PFSK-1 (cell line): ENCODE results near the gene ABLIM2.

Source experiments
- FOXP2 ChIP-seq: optimal IDR thresholded peaks from 2 replicates; pipeline ENCODE3; 2011; ENCODE audit warnings: borderline replicate concordance, control low read depth, inconsistent platforms; ENCODE audit not compliant: insufficient read depth; ENCODE audit errors: extremely low read length, extremely low read depth
- POLR2AphosphoS5 ChIP-seq: IDR thresholded peaks from 2 replicates; pipeline ENCODE4 v1.6.1; 2012; ENCODE audit warnings: low read depth, mild to moderate bottlenecking, control low read depth, low read length, moderate library complexity
- SIN3A ChIP-seq: IDR thresholded peaks from 2 replicates; pipeline ENCODE4 v1.6.1; 2012; ENCODE audit warnings: mild to moderate bottlenecking, low read length, moderate library complexity, borderline replicate concordance; ENCODE audit not compliant: insufficient read depth
- TAF1 ChIP-seq: IDR thresholded peaks from 2 replicates; pipeline ENCODE4 v1.6.1; 2012; ENCODE audit warnings: low read length, control low read depth, borderline replicate concordance; ENCODE audit not compliant: insufficient read depth
- TF ChIP-seq, protein P1 (sequence below), 2 experiments: IDR thresholded peaks; 2 replicates each; pipeline versions ENCODE4 v1.6.1 to v1.8.0; 2011 to 2012; ENCODE audit warnings: low read depth in 2 of 2, low read length in 2 of 2, control low read depth in 1 of 2, inconsistent platforms in 1 of 2, mild to moderate bottlenecking in 1 of 2, moderate library complexity in 1 of 2; ENCODE audit not compliant: insufficient read depth in 1 of 2

Gene ABLIM2

DNA sequence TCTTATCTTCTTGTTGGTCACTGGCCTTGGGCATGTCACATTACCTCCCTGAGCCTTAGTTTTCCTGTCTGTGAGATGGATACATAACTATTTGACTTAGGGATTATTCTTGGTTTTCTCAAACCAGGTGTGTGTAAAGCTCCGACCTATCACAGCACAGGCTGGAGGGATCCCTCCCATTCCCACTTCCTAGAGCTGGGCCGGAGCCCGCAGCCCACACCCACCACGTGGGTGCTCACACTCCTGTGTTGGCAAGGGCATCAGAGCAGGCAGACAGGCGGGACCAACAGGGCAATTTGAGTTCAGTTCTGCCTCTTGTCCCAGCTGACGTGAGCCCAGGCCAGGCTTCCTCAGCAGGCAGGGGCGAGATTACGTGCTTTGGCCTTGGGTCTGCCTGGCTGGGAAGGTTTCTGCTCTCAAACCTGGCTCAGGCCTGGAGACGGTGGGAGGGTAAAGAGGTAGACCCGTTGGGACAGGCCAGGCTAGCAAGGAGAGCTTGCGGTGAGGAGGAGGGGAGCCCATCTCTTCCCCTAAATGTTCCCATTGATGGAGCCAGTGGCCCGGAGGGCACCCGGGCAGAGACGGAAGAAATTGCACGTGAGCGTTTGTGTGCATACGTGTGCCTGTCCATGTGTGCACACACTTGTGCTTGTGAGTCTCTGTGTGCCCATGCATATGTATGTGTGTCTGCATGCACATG lies 39.7 kb upstream of the ABLIM2 start:
- no peak for TF ChIP-seq SIN3A
- TF ChIP-seq POLR2AphosphoS5, result no peak
- no peak for TF ChIP-seq TAF1
- TF ChIP-seq, protein P1, sequence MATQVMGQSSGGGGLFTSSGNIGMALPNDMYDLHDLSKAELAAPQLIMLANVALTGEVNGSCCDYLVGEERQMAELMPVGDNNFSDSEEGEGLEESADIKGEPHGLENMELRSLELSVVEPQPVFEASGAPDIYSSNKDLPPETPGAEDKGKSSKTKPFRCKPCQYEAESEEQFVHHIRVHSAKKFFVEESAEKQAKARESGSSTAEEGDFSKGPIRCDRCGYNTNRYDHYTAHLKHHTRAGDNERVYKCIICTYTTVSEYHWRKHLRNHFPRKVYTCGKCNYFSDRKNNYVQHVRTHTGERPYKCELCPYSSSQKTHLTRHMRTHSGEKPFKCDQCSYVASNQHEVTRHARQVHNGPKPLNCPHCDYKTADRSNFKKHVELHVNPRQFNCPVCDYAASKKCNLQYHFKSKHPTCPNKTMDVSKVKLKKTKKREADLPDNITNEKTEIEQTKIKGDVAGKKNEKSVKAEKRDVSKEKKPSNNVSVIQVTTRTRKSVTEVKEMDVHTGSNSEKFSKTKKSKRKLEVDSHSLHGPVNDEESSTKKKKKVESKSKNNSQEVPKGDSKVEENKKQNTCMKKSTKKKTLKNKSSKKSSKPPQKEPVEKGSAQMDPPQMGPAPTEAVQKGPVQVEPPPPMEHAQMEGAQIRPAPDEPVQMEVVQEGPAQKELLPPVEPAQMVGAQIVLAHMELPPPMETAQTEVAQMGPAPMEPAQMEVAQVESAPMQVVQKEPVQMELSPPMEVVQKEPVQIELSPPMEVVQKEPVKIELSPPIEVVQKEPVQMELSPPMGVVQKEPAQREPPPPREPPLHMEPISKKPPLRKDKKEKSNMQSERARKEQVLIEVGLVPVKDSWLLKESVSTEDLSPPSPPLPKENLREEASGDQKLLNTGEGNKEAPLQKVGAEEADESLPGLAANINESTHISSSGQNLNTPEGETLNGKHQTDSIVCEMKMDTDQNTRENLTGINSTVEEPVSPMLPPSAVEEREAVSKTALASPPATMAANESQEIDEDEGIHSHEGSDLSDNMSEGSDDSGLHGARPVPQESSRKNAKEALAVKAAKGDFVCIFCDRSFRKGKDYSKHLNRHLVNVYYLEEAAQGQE (IDR thresholded peaks at IDR 0.05; ENCODE audit: insufficient read depth in 1 of 2, low read depth in 2 of 2, low read length in 2 of 2), result no peak
- TF ChIP-seq FOXP2, result no peak

- TF ChIP-seq TAF1 (no peak), POLR2AphosphoS5 (no peak), SIN3A (no peak), FOXP2 (no peak)
- TF ChIP-seq, protein P1 (IDR thresholded peaks at IDR 0.05; ENCODE audit: insufficient read depth in 1 of 2, low read depth in 2 of 2, low read length in 2 of 2), result no peak
These were observed 38.9 kb upstream of the ABLIM2 start for GRCh38 chr4:8197521-8197920.

GRCh38 chr4:8195841-8196458 lies 37.3 kb upstream of the ABLIM2 start:
- TF ChIP-seq SIN3A (no peak), TAF1 (no peak), POLR2AphosphoS5 (no peak), FOXP2 (no peak)
- TF ChIP-seq, protein P1 (IDR thresholded peaks at IDR 0.05; ENCODE audit: insufficient read depth in 1 of 2, low read depth in 2 of 2, low read length in 2 of 2), result no peak

GRCh38 chr4:8195431-8195830 lies 36.8 kb upstream of the ABLIM2 start:
- no peak for TF ChIP-seq SIN3A

- no peak for TF ChIP-seq FOXP2
These were observed 36.0 kb upstream of the ABLIM2 start for GRCh38 chr4:8194306-8195242.
